Panc1 (cell line): Measurements from ENCODE around the gene GLIS2. TPM values are rescaled to one million over a fixed set of nuclear protein-coding genes. Genes with fewer than 3 reads are reported as not detected.

ENCODE experiments used
- ATAC-seq: fragments of 200-7000 bp; cut with Tn5 transposase; 2 replicates; pipeline ENCODE4 v1.9.1; 2020; ENCODE audit warnings: mild to moderate bottlenecking, moderate library complexity
- BruUV-seq: library from RNA; stranded (reverse); fragments of 400-500 nt; replicated peaks from 2 replicates; lab custom pipeline; 2021; lab: Mats Ljungman, UMichigan
- CTCF ChIA-PET: fragments of 300-600 bp; sonication (Branson Sonifier 250); formaldehyde crosslinking; loops from one replicate; lab custom pipeline; 2022; ENCODE audit warnings: antibody characterized with exemption; lab: Charles Lee
- POLR2A ChIA-PET: fragments of 300-600 bp; sonication (Branson Sonifier 250); formaldehyde crosslinking; loops from one replicate; lab custom pipeline; 2022; ENCODE audit warnings: antibody characterized with exemption; lab: Charles Lee
- DNase-seq: peaks from one replicate; pipeline ENCODE4 v3.0.0-alpha.2; 2010; ENCODE audit warnings: low read depth, low spot score
- H3K27ac ChIP-seq: 2 replicates; pipeline ENCODE4 v1.5.1; 2011; ENCODE audit warnings: mild to moderate bottlenecking, low read length, inconsistent platforms
- H3K27me3 ChIP-seq: fragments of 200-500 bp; sonication (Bioruptor generic); 2 replicates; pipeline ENCODE4 v1.6.0; 2014; ENCODE audit warnings: low read length, inconsistent platforms; ENCODE audit not compliant: control insufficient read depth, insufficient read depth
- H3K36me3 ChIP-seq: fragments of 200-500 bp; sonication (Bioruptor generic); 2 replicates; pipeline ENCODE4 v1.5.1; 2014; ENCODE audit warnings: inconsistent platforms, mild to moderate bottlenecking, low read length, moderate library complexity; ENCODE audit not compliant: control insufficient read depth, insufficient read depth
- H3K4me1 ChIP-seq: 2 replicates; pipeline ENCODE4 v1.5.1; 2011; ENCODE audit warnings: inconsistent platforms, mild to moderate bottlenecking, low read length, moderate library complexity; ENCODE audit not compliant: control insufficient read depth, insufficient read depth
- H3K4me3 ChIP-seq, 2 experiments: 2 replicates each; pipeline ENCODE4 v1.5.1; 2011 to 2012; ENCODE audit warnings: low read depth in 2 of 2, low read length in 2 of 2, mild to moderate bottlenecking in 2 of 2, inconsistent platforms in 1 of 2, moderate library complexity in 1 of 2
- H3K9me3 ChIP-seq: fragments of 200-500 bp; sonication (Bioruptor generic); 2 replicates; pipeline ENCODE4 v1.5.1; 2014; ENCODE audit warnings: low read depth, mild to moderate bottlenecking, inconsistent platforms, low read length, moderate library complexity; ENCODE audit not compliant: control insufficient read depth, insufficient read depth
- CTCF ChIP-seq: fragments of 450-650 bp; IDR thresholded peaks from 2 replicates; pipeline ENCODE4 v1.5.1; 2017; ENCODE audit warnings: mild to moderate bottlenecking
- POLR2AphosphoS5 ChIP-seq: IDR thresholded peaks from 2 replicates; pipeline ENCODE4 v1.6.1; 2012; ENCODE audit warnings: mild to moderate bottlenecking, low read depth, low read length, moderate library complexity
- REST ChIP-seq, 2 experiments: IDR thresholded peaks; 2 replicates each; pipeline ENCODE4 v1.6.1; 2011 to 2012; ENCODE audit warnings: low read depth in 2 of 2, control low read depth in 1 of 2, low read length in 1 of 2, mild to moderate bottlenecking in 1 of 2, moderate library complexity in 1 of 2; ENCODE audit not compliant: insufficient read depth in 1 of 2
- SIN3A ChIP-seq: IDR thresholded peaks from 2 replicates; pipeline ENCODE4 v1.6.1; 2012; ENCODE audit warnings: low read depth, mild to moderate bottlenecking, low read length, moderate library complexity, borderline replicate concordance; ENCODE audit not compliant: insufficient read depth
- TCF7L2 ChIP-seq: IDR thresholded peaks from 2 replicates; pipeline ENCODE4 v1.6.1; 2011; ENCODE audit warnings: mild to moderate bottlenecking, low read depth, low read length, inconsistent platforms
- in situ Hi-C: cut with HindIII; loops from 2 replicates; pipeline ENCODE4 v1.10.0; 2016; ENCODE audit warnings: low sequenced_read_pairs, low pct_unique_long_range_greater_than_20kb
- intact Hi-C: fragments of 100-400 bp; cut with micrococcal nuclease; formaldehyde crosslinking; loops from one replicate; pipeline ENCODE4 v1.10.0; 2022; ENCODE audit not compliant: unreplicated experiment
- total RNA-seq: library from RNA; stranded (reverse); gene quantifications from one replicate; pipeline ENCODE4 v1.2.1, GENCODE V29; 2021; ENCODE audit not compliant: unreplicated experiment

GLIS2 gene
- total RNA-seq, 1 experiment from 2014 or later = 87.3 TPM

GRCh38 chr16:4354512-4355409 lies 38.9 kb downstream of the GLIS2 start:
- in situ Hi-C loops = no loop called here
- intact Hi-C loops = no loop called here
- Histone ChIP-seq H3K4me1 (peaks cover 8% of the 10 kb centered on the region; the same call in 1 of the 2 replicates), H3K4me3 (no peak overlapping the region), H3K27ac (no peak overlapping the region), H3K27me3 (no peaks in the 10 kb centered on the region), H3K36me3 (no peaks in the 10 kb centered on the region), H3K9me3 (no peaks in the 10 kb centered on the region)
- ATAC-seq (no peak), DNase-seq (no peak)
- no TSS peak for BruUV-seq
- ChIA-PET CTCF (interaction anchor here (0.7 kb wide), 1 partner anchor 50 kb away, joined by 4 read pairs; no protein-coding TSS in a partner anchor), POLR2A (interaction anchor here (0.6 to 0.7 kb wide), 2 partner anchors 32 to 211 kb away, joined by 4 to 7 read pairs; no protein-coding TSS in a partner anchor)
- no peak for TF ChIP-seq CTCF
- TF ChIP-seq SIN3A = no peak

GRCh38 chr16:4356820-4357219 lies 41.0 kb downstream of the GLIS2 start:
- no peaks in the 10 kb centered on the region for H3K9me3 ChIP-seq
- TF ChIP-seq CTCF (no peak), SIN3A (no peak), TCF7L2 (no peak), POLR2AphosphoS5 (no peak), REST (IDR thresholded peaks at IDR 0.05; ENCODE audit: insufficient read depth in 1 of 2, low read depth in 2 of 2, low read length in 1 of 2) (no peak)
- ChIA-PET CTCF (no interaction called here), POLR2A (no interaction called here)
- H3K4me3 ChIP-seq = no peak overlapping the region
- no peak for ATAC-seq
- no peaks in the 10 kb centered on the region for H3K4me1 ChIP-seq
- no peak for DNase-seq
- H3K27me3 ChIP-seq = no peaks in the 10 kb centered on the region
- no peaks in the 10 kb centered on the region for H3K36me3 ChIP-seq
- BruUV-seq = no TSS peak
- intact Hi-C loops (no loop called here), in situ Hi-C loops (no loop called here)
- H3K27ac ChIP-seq = no peak overlapping the region
